Measurements from ENCODE around the gene EDEM2.

DNA sequence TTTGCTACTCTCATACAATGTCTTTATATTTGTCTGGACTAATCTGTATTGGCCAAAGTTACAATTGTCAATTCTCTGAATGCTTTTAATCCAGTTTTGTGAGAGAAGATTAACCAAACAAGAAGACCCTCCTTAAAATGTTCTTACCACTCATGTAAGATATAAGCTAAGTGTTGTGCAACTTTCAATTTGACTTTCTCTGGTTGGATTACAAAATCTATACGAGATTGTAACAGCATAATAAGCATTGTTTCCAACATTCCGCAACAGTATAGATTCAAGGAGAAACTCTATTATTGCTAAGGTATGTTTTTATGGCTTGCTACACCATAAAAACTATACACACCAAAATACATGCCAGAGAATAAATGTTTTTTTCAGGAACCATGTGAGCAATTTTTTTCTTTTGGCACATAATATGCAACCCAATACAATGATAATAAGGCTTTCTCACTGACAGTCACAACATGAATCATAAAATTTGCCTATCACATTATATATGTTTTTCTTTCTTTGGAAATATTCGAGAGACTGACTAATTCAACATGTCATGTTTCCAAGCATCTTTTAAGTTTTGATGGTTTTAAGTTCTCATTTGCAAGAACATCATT, 42.3 kb downstream of the EDEM2 start:
- TF ChIP-seq CTCF (IDR thresholded peaks at IDR 0.05 in 8 of 11, conservative IDR thresholded peaks at IDR 0.05 in 3 of 11) (no peak), POLR2AphosphoS5 (IDR thresholded peaks at IDR 0.05) (no peak), POLR2A (IDR thresholded peaks at IDR 0.05) (no peak)
